Activated naive CD4-positive, alpha-beta T cell treated with anti-CD3 and anti-CD28 coated beads, Interleukin-2, amount 50 U/mL, for 72 hours (primary cell): ENCODE data around the gene ACTN3. TPM values are rescaled to one million over a fixed set of nuclear protein-coding genes. Genes with fewer than 3 reads are reported as not detected.
"Not testable (repeated sequence)": the region's sequence is repeated elsewhere in the genome, so short reads cannot be mapped to it uniquely, and the experiment has no call there.

Source experiments
- ATAC-seq, 2 donors: fragments of 150-1000 bp; cut with Tn5 transposase; 2 replicates each; pipeline ENCODE4 v1.10.0; 2021; ENCODE audit warnings: mild to moderate bottlenecking in 2 of 2, moderate library complexity in 2 of 2
- DNase-seq, 2 donors: peaks; one replicate each; pipeline ENCODE4 v3.0.0; 2021 to 2022; ENCODE audit warnings: low spot score in 2 of 2
- H3K27ac Mint-ChIP-seq, 2 donors: one replicate each; pipeline ENCODE4 v1.8.0; 2022; ENCODE audit warnings: mild to moderate bottlenecking in 2 of 2, mixed read lengths in 2 of 2
- H3K36me3 Mint-ChIP-seq, 2 donors: one replicate each; pipeline ENCODE4 v1.8.0; 2022; ENCODE audit warnings: mixed read lengths in 2 of 2
- H3K9me3 Mint-ChIP-seq, 2 donors: one replicate each; pipeline ENCODE4 v1.8.0; 2022; ENCODE audit warnings: mixed read lengths in 2 of 2
- total RNA-seq, 2 donors: library from RNA; stranded (reverse); gene quantifications; one replicate each; pipeline ENCODE4 v1.2.3, GENCODE V29; 2022

The ACTN3 gene
- total RNA-seq, 2 donors from 2014 or later = 0.31 to 0.57 TPM

- ATAC-seq = peak; percentile 94 to 97
- Mint-ChIP-seq H3K27ac (no peak overlapping the region), H3K36me3 (peaks cover 0 to 6% of the 10 kb centered on the region in 2 donors), H3K9me3 (peaks cover 0 to 5% of the 10 kb centered on the region in 2 donors)
- DNase-seq = peak; percentile 83 to 87
Measured at GRCh38 chr11:66579017-66579606, 32.4 kb downstream of the ACTN3 start.

GRCh38 chr11:66580803-66581202 is 34.1 kb downstream of the ACTN3 start:
- ATAC-seq (peak in 1 of 2 donors; percentile 42), DNase-seq (no peak)
- H3K9me3 Mint-ChIP-seq = peaks cover 0 to 5% of the 10 kb centered on the region in 2 donors
- H3K27ac Mint-ChIP-seq = peak overlapping the region in 1 of 2 donors; percentile 24
- peaks cover 0 to 6% of the 10 kb centered on the region in 2 donors for H3K36me3 Mint-ChIP-seq

GRCh38 chr11:66581261-66581660 is 34.6 kb downstream of the ACTN3 start:
- peaks cover 0 to 6% of the 10 kb centered on the region in 2 donors for H3K36me3 Mint-ChIP-seq
- peaks cover 0 to 5% of the 10 kb centered on the region in 2 donors for H3K9me3 Mint-ChIP-seq

GRCh38 chr11:66582565-66583147 is 36.0 kb downstream of the ACTN3 start:
- H3K9me3 Mint-ChIP-seq, H3K36me3 Mint-ChIP-seq, ATAC-seq, DNase-seq, H3K27ac Mint-ChIP-seq: not testable (repeated sequence)

More at GRCh38 chr11:66581261-66581660, 34.6 kb downstream of the ACTN3 start:
- ATAC-seq (no peak), DNase-seq (no peak)
- peak overlapping the region in 1 of 2 donors; percentile 24 for H3K27ac Mint-ChIP-seq

- peak overlapping the region in 1 of 2 donors; percentile 37 for H3K27ac Mint-ChIP-seq
- H3K36me3 Mint-ChIP-seq, H3K9me3 Mint-ChIP-seq, DNase-seq, ATAC-seq: not testable (repeated sequence)
Measured at GRCh38 chr11:66585447-66585846, 38.7 kb downstream of the ACTN3 start.

GRCh38 chr11:66586136-66586535 is 39.4 kb downstream of the ACTN3 start:
- no peak overlapping the region for H3K27ac Mint-ChIP-seq
- peaks cover 0 to 5% of the 10 kb centered on the region in 2 donors for H3K9me3 Mint-ChIP-seq
- H3K36me3 Mint-ChIP-seq = peaks cover 0 to 6% of the 10 kb centered on the region in 2 donors
- no peak for ATAC-seq
- DNase-seq = no peak

- not testable (repeated sequence) for H3K27ac Mint-ChIP-seq, ATAC-seq, H3K9me3 Mint-ChIP-seq, DNase-seq, H3K36me3 Mint-ChIP-seq
Measured at GRCh38 chr11:66589315-66589714, 42.6 kb downstream of the ACTN3 start.

- Mint-ChIP-seq H3K27ac (no peak overlapping the region), H3K36me3 (peaks cover 5 to 6% of the 10 kb centered on the region in 2 donors), H3K9me3 (no peaks in the 10 kb centered on the region)
- DNase-seq = no peak
- no peak for ATAC-seq
Measured at GRCh38 chr11:66589996-66590675, 43.4 kb downstream of the ACTN3 start.

- Mint-ChIP-seq H3K9me3 (no peaks in the 10 kb centered on the region), H3K27ac (no peak overlapping the region), H3K36me3 (peaks cover 5 to 6% of the 10 kb centered on the region in 2 donors)
- no peak for DNase-seq
- ATAC-seq = no peak
Measured at GRCh38 chr11:66591175-66591574, 44.5 kb downstream of the ACTN3 start.

GRCh38 chr11:66592457-66593302 is 46.0 kb downstream of the ACTN3 start, which contains the start of the genes CCDC87 and CCS:
Gene CCDC87, minus strand, starts transcription at chr11:66593063. Its CDS starts 48 bp downstream, at chr11:66593015.
Gene CCS, plus strand, starts transcription at chr11:66593185. Its CDS starts 77 bp downstream, at chr11:66593262.
- ATAC-seq (peak; percentile 98 to 99), DNase-seq (peak; percentile 97)
- Mint-ChIP-seq H3K9me3 (no peaks in the 10 kb centered on the region), H3K27ac (peak within 1 kb of the TSS; percentile 90 to 100), H3K36me3 (peaks cover 5 to 6% of the 10 kb centered on the region in 2 donors)

GRCh38 chr11:66593303-66593635 is 46.6 kb downstream of the ACTN3 start:
- peaks cover 5 to 6% of the 10 kb centered on the region in 2 donors for H3K36me3 Mint-ChIP-seq
- H3K9me3 Mint-ChIP-seq = no peaks in the 10 kb centered on the region
- ATAC-seq (peak; percentile 3 to 7), DNase-seq (no peak)
- H3K27ac Mint-ChIP-seq = peak overlapping the region; percentile 90 to 100

- no peak for ATAC-seq
- H3K27ac Mint-ChIP-seq = peak overlapping the region; percentile 90 to 100
- no peaks in the 10 kb centered on the region for H3K9me3 Mint-ChIP-seq
- DNase-seq = no peak
- H3K36me3 Mint-ChIP-seq = peaks cover 5 to 6% of the 10 kb centered on the region in 2 donors
Measured at GRCh38 chr11:66593650-66594049, 46.9 kb downstream of the ACTN3 start.

- DNase-seq = no peak
- ATAC-seq = no peak
- no peaks in the 10 kb centered on the region for H3K9me3 Mint-ChIP-seq
- peak overlapping the region; percentile 17 to 77 for H3K27ac Mint-ChIP-seq
- H3K36me3 Mint-ChIP-seq = peaks cover 5 to 6% of the 10 kb centered on the region in 2 donors
Measured at GRCh38 chr11:66595245-66595904, 48.7 kb downstream of the ACTN3 start.

GRCh38 chr11:66598993-66599392 is 52.3 kb downstream of the ACTN3 start:
- ATAC-seq = no peak
- Mint-ChIP-seq H3K9me3 (no peaks in the 10 kb centered on the region), H3K36me3 (no peaks in the 10 kb centered on the region), H3K27ac (no peak overlapping the region)
- DNase-seq = no peak

GRCh38 chr11:66600219-66600618 is 53.5 kb downstream of the ACTN3 start:
- Mint-ChIP-seq H3K27ac (no peak overlapping the region), H3K36me3 (peaks cover 4 to 5% of the 10 kb centered on the region in 2 donors), H3K9me3 (no peaks in the 10 kb centered on the region)
- ATAC-seq (no peak), DNase-seq (no peak)

GRCh38 chr11:66600631-66601233 is 54.0 kb downstream of the ACTN3 start:
- no peaks in the 10 kb centered on the region for H3K9me3 Mint-ChIP-seq
- no peak for ATAC-seq
- H3K27ac Mint-ChIP-seq = peak overlapping the region in 1 of 2 donors; percentile 85
- H3K36me3 Mint-ChIP-seq = peaks cover 4 to 5% of the 10 kb centered on the region in 2 donors
- DNase-seq = no peak
